Aorta (tissue), 5 donors: ENCODE data around the gene SH3BGRL2. TPM values are rescaled to one million over a fixed set of nuclear protein-coding genes. Genes with fewer than 3 reads are reported as not detected.
A peak's percentile ranks its signal among the peaks of the same experiment; 100 is the strongest.

Experiments
- ATAC-seq: fragments of 200-7000 bp; cut with Tn5 transposase; one replicate; pipeline ENCODE4 v1.9.1; 2022; ENCODE audit warnings: moderate library complexity; ENCODE audit not compliant: low FRiP score
- DNase-seq, 2 donors: peaks; one replicate each; pipeline ENCODE4 v3.0.0-alpha.2; 2020
- H3K27ac ChIP-seq, 2 donors: one replicate each; pipeline ENCODE4 v1.5.1; 2013; ENCODE audit warnings: low read length in 2 of 2, mild to moderate bottlenecking in 2 of 2, moderate library complexity in 2 of 2, control low read depth in 1 of 2, inconsistent platforms in 1 of 2, low read depth in 1 of 2
- H3K27me3 ChIP-seq, 2 donors: one replicate each; pipeline ENCODE4 v1.6.1; 2013; ENCODE audit warnings: control low read depth in 1 of 2, low read length in 1 of 2, mild to moderate bottlenecking in 1 of 2, moderate library complexity in 1 of 2; ENCODE audit not compliant: insufficient read depth in 2 of 2, control insufficient read depth in 1 of 2
- H3K36me3 ChIP-seq, 2 donors: one replicate each; pipeline ENCODE4 v1.6.1; 2013; ENCODE audit warnings: control low read depth in 1 of 2, low read length in 1 of 2, mild to moderate bottlenecking in 1 of 2; ENCODE audit not compliant: insufficient read depth in 2 of 2, control insufficient read depth in 1 of 2
- H3K4me1 ChIP-seq, 2 donors: one replicate each; pipeline ENCODE4 v1.6.1; 2013; ENCODE audit warnings: low read length in 2 of 2, control low read depth in 1 of 2, mild to moderate bottlenecking in 1 of 2, moderate library complexity in 1 of 2; ENCODE audit not compliant: insufficient read depth in 2 of 2, control insufficient read depth in 1 of 2
- H3K4me3 ChIP-seq, 2 donors: one replicate each; pipeline ENCODE4 v1.5.1; 2013; ENCODE audit warnings: low read length in 2 of 2, control low read depth in 1 of 2, mild to moderate bottlenecking in 1 of 2
- H3K9me3 ChIP-seq: one replicate; pipeline ENCODE4 v1.6.1; 2013; ENCODE audit warnings: mild to moderate bottlenecking, low read length; ENCODE audit not compliant: control insufficient read depth
- WGBS, 2 donors: extraction: QIAGEN DNeasy Blood & Tissue Kit; methylation state at CpG; one replicate each; pipeline ENCODE4 v1.1.7; 2013; 5-methylcytosine and 5-hydroxymethylcytosine counted together
- intact Hi-C, 2 donors: fragments of 100-400 bp; cut with DNase I; formaldehyde crosslinking; loops; one replicate each; pipeline versions ENCODE4 v1.14.2 to v1.15.0; 2022
- polyA plus RNA-seq, 2 donors: library from polyadenylated mRNA; stranded (reverse); fragments of 200-250 nt; gene quantifications; one replicate each; pipeline ENCODE4 v1.2.3, GENCODE V29; 2013
- total RNA-seq, 2 donors: library from RNA; stranded (reverse); fragmentation: NEBNext Ultra II Directional; extraction: Animal tissue kit (Norgen Biotek cat#: 25700); gene quantifications; one replicate each; pipeline ENCODE4 v1.2.1, GENCODE V29; 2021
- donor health status: healthy with polysubstance abuse.
- donor health status: Bipolar disorder and iron deficiency.
- donor health status: DM: no; HTN: no; CAD: no.
- donor health status: DM: no; HTN: no; CAD: no.
- donor health status: DM: yes; HTN: yes; CAD: no.

The SH3BGRL2 gene
- total and polyA plus RNA-seq, 4 donors, result 1.8 to 23.7 (median 20.8) TPM

DNA sequence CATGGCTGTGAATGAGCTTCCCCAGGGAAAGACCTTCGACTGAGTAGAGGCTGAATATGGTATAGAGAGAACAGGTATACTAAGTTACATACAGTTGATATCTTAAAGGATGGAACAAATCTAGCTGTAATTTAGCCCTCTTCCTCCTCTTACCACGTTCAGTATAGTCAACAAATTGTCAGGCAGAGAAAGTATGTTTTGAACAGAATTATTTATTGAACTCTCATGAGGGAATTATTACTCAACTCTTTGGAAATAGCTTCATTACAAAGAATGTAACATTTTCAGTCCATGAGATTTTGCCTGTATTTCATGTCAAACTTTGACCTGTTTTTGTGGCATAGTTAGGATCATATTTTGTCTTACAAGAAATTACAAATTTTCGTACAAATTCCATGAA, 63.0 kb downstream of the SH3BGRL2 start:
- Histone ChIP-seq H3K27me3 (no peaks in the 10 kb centered on the region), H3K9me3 (no peaks in the 10 kb centered on the region), H3K27ac (no peak overlapping the region), H3K4me3 (no peak overlapping the region), H3K36me3 (no peaks in the 10 kb centered on the region), H3K4me1 (no peaks in the 10 kb centered on the region)
- intact Hi-C loops, result no loop called here
- DNase-seq (no peak), ATAC-seq (peak; percentile 57)
- WGBS, 2 donors, result 60 to 68% methylated on average over 3 of the region's 3 CpGs

DNA sequence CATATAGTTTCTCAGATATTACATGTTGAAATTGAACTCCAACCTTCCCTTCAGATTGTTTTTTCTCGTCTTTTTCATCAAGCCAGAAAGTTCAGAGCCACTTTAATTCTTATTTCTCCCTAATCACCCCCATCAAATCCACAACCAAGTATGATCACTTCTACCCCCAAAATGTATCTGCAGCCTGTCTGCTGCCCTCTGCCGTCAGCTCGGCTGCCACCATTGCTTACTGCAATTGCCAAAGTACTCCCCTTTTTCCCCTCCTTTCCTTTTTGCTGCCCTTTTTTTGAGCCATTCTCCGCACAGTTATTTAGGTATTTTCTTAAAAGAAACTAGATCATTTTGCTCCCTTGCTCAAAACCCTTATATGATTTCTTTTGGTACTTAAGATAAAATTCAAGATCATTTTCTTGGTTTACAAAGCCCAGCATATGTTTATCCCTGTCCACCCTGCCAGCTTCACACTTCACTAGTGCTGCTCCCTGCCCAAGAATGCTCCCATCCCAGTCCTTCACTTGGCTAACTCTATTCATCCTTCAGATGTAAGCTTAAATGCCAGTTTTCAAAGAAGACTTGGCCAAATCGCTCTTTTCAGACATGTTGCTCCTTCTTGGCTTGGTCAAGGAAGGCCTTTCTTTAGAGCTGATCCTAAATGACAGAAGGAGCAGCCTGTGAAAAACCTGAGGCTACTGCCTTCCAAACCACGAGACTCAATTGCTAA, 63.7 kb downstream of the SH3BGRL2 start:
- peak; percentile 57 for ATAC-seq
- Histone ChIP-seq H3K4me3 (no peak overlapping the region), H3K27ac (no peak overlapping the region), H3K4me1 (no peaks in the 10 kb centered on the region), H3K9me3 (no peaks in the 10 kb centered on the region), H3K36me3 (peaks cover 3 to 5% of the 10 kb centered on the region in 2 donors), H3K27me3 (no peaks in the 10 kb centered on the region)
- no peak for DNase-seq
- intact Hi-C loops, result no loop called here
- WGBS, 2 donors, result 86 to 91% methylated on average over 6 of the region's 6 CpGs

DNA sequence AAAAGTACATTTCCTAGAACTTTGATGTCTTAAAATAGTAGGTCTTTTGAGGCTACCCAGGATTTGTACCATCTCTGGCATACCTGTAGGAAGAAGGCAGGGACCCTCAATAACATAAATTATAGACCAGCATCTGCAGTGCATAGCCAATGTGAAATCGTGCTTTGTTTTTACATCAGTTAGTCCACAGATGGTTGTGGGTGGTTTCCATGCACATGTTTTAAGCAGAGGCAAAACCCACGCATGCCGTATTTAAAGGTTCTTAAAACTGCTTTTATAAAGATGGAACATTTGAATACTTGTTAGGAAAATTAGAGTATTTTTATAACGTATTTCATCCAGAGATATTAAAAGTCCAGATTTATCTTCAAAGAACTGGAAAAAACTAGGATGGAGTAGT, 66.3 kb downstream of the SH3BGRL2 start:
- Histone ChIP-seq H3K36me3 (peaks cover 3 to 6% of the 10 kb centered on the region in 2 donors), H3K27ac (no peak overlapping the region), H3K27me3 (no peaks in the 10 kb centered on the region), H3K9me3 (no peaks in the 10 kb centered on the region), H3K4me3 (no peak overlapping the region), H3K4me1 (no peaks in the 10 kb centered on the region)
- intact Hi-C loops, result no loop called here
- DNase-seq (no peak), ATAC-seq (no peak)
- 91% methylated on average over 4 of the region's 4 CpGs for WGBS, 2 donors

DNA sequence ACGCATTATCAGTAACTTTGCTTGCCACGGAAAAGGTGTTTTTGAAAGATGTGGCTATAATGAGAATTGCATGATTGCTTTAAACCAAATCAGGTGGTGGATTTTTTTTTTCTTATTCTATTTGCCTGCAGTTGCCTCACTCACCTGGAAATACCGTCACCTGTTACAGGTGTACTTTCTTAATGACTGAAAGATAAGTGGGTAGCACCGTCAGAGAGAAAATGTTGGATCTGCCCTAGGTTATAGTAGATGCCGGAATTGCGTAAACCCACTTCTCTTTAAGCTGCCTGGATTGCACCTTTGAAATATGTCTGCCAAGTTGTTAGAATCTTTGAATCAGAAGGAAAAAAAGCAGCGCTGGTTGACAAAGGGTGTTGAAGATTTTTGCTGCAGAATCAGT, 68.5 kb downstream of the SH3BGRL2 start:
- Histone ChIP-seq H3K4me3 (no peak overlapping the region), H3K27me3 (no peaks in the 10 kb centered on the region), H3K4me1 (no peaks in the 10 kb centered on the region), H3K27ac (no peak overlapping the region), H3K9me3 (no peaks in the 10 kb centered on the region), H3K36me3 (peaks cover 3 to 6% of the 10 kb centered on the region in 2 donors)
- 96 to 98% methylated on average over 7 of the region's 7 CpGs for WGBS, 2 donors
- DNase-seq (no peak), ATAC-seq (no peak)
- intact Hi-C loops, result no loop called here

DNA sequence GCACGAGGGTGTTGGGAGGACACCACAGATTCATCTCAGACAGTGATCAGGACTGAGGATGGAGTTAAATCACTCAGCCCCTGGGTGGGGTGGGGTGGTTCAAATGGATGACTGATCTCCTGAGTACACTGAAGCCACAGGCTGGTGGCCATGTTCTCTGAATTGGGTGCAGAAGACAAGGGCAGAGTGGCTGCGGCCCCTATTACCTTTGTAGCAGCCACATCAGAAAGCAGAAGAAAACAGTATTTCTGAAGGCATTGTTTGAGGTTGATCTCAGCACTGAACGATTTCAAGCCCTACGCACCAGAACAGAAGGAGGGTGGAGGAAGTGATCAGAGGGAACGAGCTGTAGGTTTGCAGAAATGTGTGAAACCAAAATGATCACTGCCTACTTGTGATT, 71.6 kb downstream of the SH3BGRL2 start:
- intact Hi-C loops, result no loop called here
- Histone ChIP-seq H3K27ac (no peak overlapping the region), H3K9me3 (no peaks in the 10 kb centered on the region), H3K36me3 (peaks cover 3 to 6% of the 10 kb centered on the region in 2 donors), H3K4me1 (no peaks in the 10 kb centered on the region), H3K4me3 (no peak overlapping the region), H3K27me3 (no peaks in the 10 kb centered on the region)
- DNase-seq (no peak), ATAC-seq (no peak)
- WGBS, 2 donors, result 81 to 84% methylated on average over 5 of the region's 5 CpGs

DNA sequence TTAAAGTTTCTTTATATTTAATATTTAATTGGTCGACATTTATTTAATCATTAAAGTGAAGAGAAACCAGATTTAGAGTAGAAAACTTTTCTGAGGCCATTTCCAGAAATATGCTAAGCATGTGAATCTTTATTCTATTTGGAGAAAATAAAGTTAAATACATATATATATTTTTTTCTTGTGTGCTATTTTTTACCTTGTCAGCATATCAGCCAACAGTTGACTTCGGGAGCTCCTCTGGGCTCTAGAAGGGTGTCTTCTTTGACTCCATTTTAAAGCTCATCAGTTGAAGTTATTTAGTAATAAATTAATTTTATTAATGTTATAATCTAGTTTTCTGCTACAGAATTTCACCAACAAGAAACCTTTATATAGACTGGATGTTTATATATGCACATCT, 73.1 kb downstream of the SH3BGRL2 start:
- Histone ChIP-seq H3K27me3 (no peaks in the 10 kb centered on the region), H3K9me3 (no peaks in the 10 kb centered on the region), H3K27ac (no peak overlapping the region), H3K4me3 (no peak overlapping the region), H3K4me1 (no peaks in the 10 kb centered on the region), H3K36me3 (peaks cover 3 to 6% of the 10 kb centered on the region in 2 donors)
- no peak for ATAC-seq
- intact Hi-C loops, result no loop called here
- 90 to 91% methylated on average over 2 of the region's 2 CpGs for WGBS, 2 donors
- DNase-seq, result no peak

DNA sequence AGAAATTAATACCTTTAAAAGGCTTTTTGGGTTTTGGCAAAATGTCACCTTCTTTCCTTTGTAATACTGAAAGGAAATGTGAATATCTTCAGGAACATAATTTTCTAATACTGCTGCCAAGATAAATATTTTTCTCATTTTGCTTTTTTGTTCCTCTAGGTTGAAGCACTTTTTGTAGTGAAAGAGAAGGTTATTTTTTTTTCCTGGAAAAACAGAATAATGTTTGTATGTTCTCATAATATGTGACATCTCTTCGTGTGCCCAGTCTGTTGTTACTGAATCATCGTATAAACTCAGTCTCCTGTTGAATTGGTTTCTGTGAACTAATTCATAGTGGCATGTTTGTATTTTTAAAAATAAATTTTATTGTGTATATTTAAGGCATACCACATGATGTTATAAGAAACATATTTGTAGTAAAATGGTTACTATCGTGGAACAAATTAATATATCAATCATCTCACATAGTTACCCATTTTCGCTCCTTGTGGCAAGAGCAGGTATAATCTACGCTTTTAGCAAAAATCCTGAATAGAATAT, 74.4 kb downstream of the SH3BGRL2 start:
- H3K4me3 ChIP-seq, result no peak overlapping the region
- intact Hi-C loops, result no loop called here
- ATAC-seq (no peak), DNase-seq (no peak)
- WGBS, 2 donors, result 50 to 51% methylated on average over 5 of the region's 5 CpGs
- H3K27me3 ChIP-seq, result no peaks in the 10 kb centered on the region
- no peaks in the 10 kb centered on the region for H3K9me3 ChIP-seq
- no peaks in the 10 kb centered on the region for H3K4me1 ChIP-seq
- H3K27ac ChIP-seq, result no peak overlapping the region
- H3K36me3 ChIP-seq, result no peaks in the 10 kb centered on the region

DNA sequence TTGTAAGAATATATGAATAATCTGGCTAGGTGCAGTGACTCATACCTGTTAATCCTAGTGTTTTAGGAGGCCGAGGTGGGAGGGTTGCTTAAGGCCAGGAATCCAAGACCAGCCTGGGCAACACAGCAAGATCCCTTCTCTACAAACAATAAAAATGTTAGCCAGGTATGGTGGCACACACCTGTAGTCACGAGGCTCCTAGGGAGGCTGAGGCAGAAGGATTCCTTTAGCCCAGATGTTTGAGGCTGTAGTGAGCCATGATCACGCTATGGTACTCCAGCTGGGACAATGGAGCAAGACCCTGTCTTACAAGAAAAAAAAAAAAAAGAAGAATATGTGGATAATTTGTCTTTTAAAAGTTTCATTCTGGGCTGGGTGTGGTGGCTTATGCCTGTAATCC, 75.4 kb downstream of the SH3BGRL2 start:
- WGBS, 2 donors, result 96 to 98% methylated on average over 3 of the region's 3 CpGs
- no peaks in the 10 kb centered on the region for H3K4me1 ChIP-seq
- ATAC-seq, result no peak

DNA sequence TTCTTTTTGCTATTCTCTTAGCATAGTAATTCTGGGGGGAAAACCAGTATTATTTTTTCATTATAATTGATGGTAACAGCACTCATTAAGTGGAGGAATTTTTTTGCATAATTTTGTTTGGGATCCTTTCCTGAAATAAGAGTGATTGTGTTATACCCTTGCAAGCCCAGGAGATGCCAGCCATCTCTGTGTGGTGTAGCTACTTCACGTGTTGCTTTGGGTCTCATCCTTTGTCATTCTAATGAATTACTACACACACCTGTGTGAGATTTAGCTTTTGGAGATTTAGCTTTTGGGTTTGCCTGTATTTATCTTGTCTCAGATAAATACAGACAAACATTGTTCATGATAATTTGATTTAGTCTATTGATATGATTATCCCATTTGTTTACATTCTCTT, 76.5 kb downstream of the SH3BGRL2 start:
- H3K27ac ChIP-seq, result no peak overlapping the region
- H3K4me3 ChIP-seq, result no peak overlapping the region
- intact Hi-C loops, result no loop called here
- WGBS, 2 donors, result 76 to 88% methylated on average over 1 of the region's 1 CpG
- no peaks in the 10 kb centered on the region for H3K9me3 ChIP-seq
- DNase-seq (no peak), ATAC-seq (no peak)
- H3K36me3 ChIP-seq, result no peaks in the 10 kb centered on the region
- H3K4me1 ChIP-seq, result no peaks in the 10 kb centered on the region
- H3K27me3 ChIP-seq, result no peaks in the 10 kb centered on the region

More for the DNA sequence above, 75.4 kb downstream of the SH3BGRL2 start:
- no peak overlapping the region for H3K27ac ChIP-seq
- H3K27me3 ChIP-seq, result no peaks in the 10 kb centered on the region
- intact Hi-C loops, result no loop called here
- H3K4me3 ChIP-seq, result no peak overlapping the region
- H3K36me3 ChIP-seq, result no peaks in the 10 kb centered on the region
- H3K9me3 ChIP-seq, result no peaks in the 10 kb centered on the region
- no peak for DNase-seq
